Heart right ventricle (tissue), 16 donors: ENCODE results near the gene C5orf47. TPM values are rescaled to one million over a fixed set of nuclear protein-coding genes. Genes with fewer than 3 reads are reported as not detected.

Experiments used
- ATAC-seq, 8 donors: fragments of 200-7000 bp; cut with Tn5 transposase; one replicate each; pipeline ENCODE4 v1.9.1; 2020; ENCODE audit warnings: mild to moderate bottlenecking in 8 of 8, moderate library complexity in 8 of 8, moderate number of reproducible peaks in 1 of 8
- DNase-seq, 2 donors: peaks; one replicate each; pipeline ENCODE4 v3.0.0-alpha.2; 2020
- H3K27ac ChIP-seq, 10 donors: fragments of 200-600 bp; sonication (generic) in 2 of 10; one replicate each; pipeline versions ENCODE4 v1.5.0 to v1.8.0; 2020 to 2022; ENCODE audit warnings: mild to moderate bottlenecking in 3 of 10
- H3K27me3 ChIP-seq, 7 donors: fragments of 200-600 bp; one replicate each; pipeline ENCODE4 v1.8.0; 2021 to 2022; ENCODE audit warnings: mild to moderate bottlenecking in 2 of 7
- H3K36me3 ChIP-seq, 9 donors: fragments of 200-600 bp; sonication (generic) in 1 of 9; one replicate each; pipeline versions ENCODE4 v1.5.0 to v1.8.0; 2020 to 2022; ENCODE audit warnings: mild to moderate bottlenecking in 2 of 9
- H3K4me1 ChIP-seq, 9 donors: fragments of 200-600 bp; sonication (generic) in 1 of 9; one replicate each; pipeline versions ENCODE4 v1.5.0 to v1.8.0; 2020 to 2022; ENCODE audit warnings: mild to moderate bottlenecking in 4 of 9
- H3K4me3 ChIP-seq, 10 donors: fragments of 200-600 bp; sonication (generic) in 2 of 10; one replicate each; pipeline versions ENCODE4 v1.5.0 to v1.8.0; 2020 to 2022; ENCODE audit warnings: mild to moderate bottlenecking in 7 of 10, moderate library complexity in 2 of 10
- H3K9me3 ChIP-seq, 11 donors: fragments of 200-600 bp in 10 of 11; sonication (generic) in 2 of 11; one replicate each; pipeline versions ENCODE4 v1.5.0 to v1.8.0; 2013 to 2022; ENCODE audit warnings: mild to moderate bottlenecking in 2 of 11, control low read depth in 1 of 11, moderate library complexity in 1 of 11
- CTCF ChIP-seq, 9 donors: fragments of 200-600 bp; sonication (generic) in 2 of 9; IDR thresholded peaks; one replicate each; pipeline versions ENCODE4 v1.5.0 to v1.8.0; 2021 to 2022; ENCODE audit warnings: antibody characterized with exemption in 9 of 9, mild to moderate bottlenecking in 5 of 9, moderate library complexity in 1 of 9
- WGBS, 2 donors: extraction: QIAGEN DNeasy Blood & Tissue Kit; methylation state at CpG; one replicate each; pipeline ENCODE4 v1.1.7; 2013; ENCODE audit warnings: inconsistent platforms in 1 of 2; 5-methylcytosine and 5-hydroxymethylcytosine counted together
- intact Hi-C, 10 donors: fragments of 100-400 bp; cut with DNase I; formaldehyde crosslinking; loops; one replicate each; pipeline versions ENCODE4 v1.11.1 to v1.14.2; 2022
- polyA plus RNA-seq, 2 donors: library from polyadenylated mRNA; stranded (reverse); fragments of 200-250 nt; gene quantifications; one replicate each; pipeline ENCODE4 v1.2.3, GENCODE V29; 2013
- total RNA-seq, 10 donors: library from RNA; stranded (reverse); fragmentation: NEBNext Ultra II Directional in 3 of 10; extraction: Animal tissue kit (Norgen Biotek cat#: 25700) in 3 of 10; gene quantifications; one replicate each; pipeline versions ENCODE4 v1.2.1 to v1.2.4, GENCODE V29; 2021 to 2023
- donor health status: Arrhythmogenic right ventricular cardiomyopathy.
- donor health status: ischemic (EF 13 %, LVEDD 7.1; RV severe dilation, severe dysfunction).
- donor health status: healthy with polysubstance abuse.
- donor health status: DM: no; HTN: yes; CAD: no.
- donor health status: DM: no; HTN: no; CAD: no.
- donor health status: ischemic (EF 25% LVEDD 6.9; RV normal size, moderate dysfunction).
- donor health status: ischemic (EF 25% LVEDD 5.7; RV mildly dilated, moderate dysfunction).
- donor health status: healthy.
- donor health status: DM: yes; HTN: yes; CAD: no.
- donor health status: Ischemic cardiomyopathy.
- donor health status: ischemic (EF 35%, LVEDD 5.7; RV mildly dilated, moderate dysfunction).
- donor health status: nonischemic (EF 11% LVEDD 7.7; RV severe dilation, severe dysfunction).
- donor health status: DM: yes; HTN: yes; CAD: no.
- donor health status: PGD.
- donor health status: ischemic (EF 29% LVEDD 5.4; RV normal size, mild dysfunction).
- donor health status: nonischemic (EF 23%, LVEDD 6.1; RV moderate dilation, normal function).

Gene C5orf47
- total and polyA plus RNA-seq, 12 donors, result 0.09 to 0.31 (median 0.21) TPM; not detected in 5

GRCh38 chr5:173989432-173990082 lies 587 bp downstream of the C5orf47 start:
- Histone ChIP-seq H3K36me3 (no peaks in the 10 kb centered on the region), H3K27ac (no peak overlapping the region), H3K4me1 (no peaks in the 10 kb centered on the region), H3K9me3 (peaks cover 0 to 10% (median 0%) of the 10 kb centered on the region in 11 donors), H3K4me3 (no peak overlapping the region), H3K27me3 (peaks cover 0 to 10% (median 0%) of the 10 kb centered on the region in 7 donors)
- peak in 1 of 8 donors; percentile 55 for ATAC-seq
- no peak for DNase-seq
- WGBS, 2 donors, result 96 to 97% methylated on average over 41 of the region's 41 CpGs
- intact Hi-C loops, result loop anchor here in 2 of 10 donors (10.0 kb wide), 2 partner anchors 325 to 695 kb away; no protein-coding TSS in a partner anchor
- TF ChIP-seq CTCF (IDR thresholded peaks at IDR 0.05), result no peak

DNA sequence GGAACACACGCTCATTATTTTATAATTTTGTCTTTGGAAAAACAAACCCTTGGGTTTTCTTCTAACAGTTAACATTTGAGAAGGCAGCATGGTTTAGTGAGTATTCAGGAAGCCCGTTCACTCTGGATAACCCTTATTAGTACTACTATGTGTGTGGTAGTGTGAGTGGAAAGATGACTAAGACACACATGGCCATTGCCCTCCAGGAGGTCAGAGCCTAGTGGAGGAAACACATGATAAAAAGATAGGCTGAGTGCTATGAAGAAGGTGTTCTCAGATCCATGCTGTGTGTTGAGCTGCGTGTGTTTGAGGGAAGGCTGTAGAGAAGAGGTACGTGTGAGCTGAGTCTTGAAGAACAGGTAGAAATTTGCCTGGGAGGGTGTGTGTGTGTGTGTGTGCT lies 8.4 kb downstream of the C5orf47 start:
- Histone ChIP-seq H3K36me3 (no peaks in the 10 kb centered on the region), H3K9me3 (no peaks in the 10 kb centered on the region), H3K4me3 (no peak overlapping the region), H3K27me3 (peaks cover 0 to 39% (median 4%) of the 10 kb centered on the region in 7 donors), H3K4me1 (no peaks in the 10 kb centered on the region), H3K27ac (no peak overlapping the region)
- DNase-seq (no peak), ATAC-seq (no peak)
- WGBS, 2 donors, result 78 to 80% methylated on average over 4 of the region's 4 CpGs
- intact Hi-C loops, result no loop called here
- no peak for TF ChIP-seq CTCF (IDR thresholded peaks at IDR 0.05)

- DNase-seq (no peak), ATAC-seq (no peak)
- no peaks in the 10 kb centered on the region for H3K4me1 ChIP-seq
- H3K27me3 ChIP-seq, result peaks cover 0 to 33% (median under 1%) of the 10 kb centered on the region in 7 donors
- no peaks in the 10 kb centered on the region for H3K36me3 ChIP-seq
- no peaks in the 10 kb centered on the region for H3K9me3 ChIP-seq
- TF ChIP-seq CTCF (IDR thresholded peaks at IDR 0.05), result no peak
- intact Hi-C loops, result no loop called here
- 67 to 74% methylated on average over 4 of the region's 4 CpGs for WGBS, 2 donors
- no peak overlapping the region for H3K4me3 ChIP-seq
- H3K27ac ChIP-seq, result no peak overlapping the region
Observed at GRCh38 chr5:173998531-173998930, 9.6 kb downstream of the C5orf47 start.

GRCh38 chr5:174000076-174000475 lies 11.1 kb downstream of the C5orf47 start:
- 86 to 89% methylated on average over 4 of the region's 4 CpGs for WGBS, 2 donors
- H3K27ac ChIP-seq, result no peak overlapping the region
- H3K4me3 ChIP-seq, result no peak overlapping the region
- H3K27me3 ChIP-seq, result peaks cover 0 to 30% (median 0%) of the 10 kb centered on the region in 7 donors
- no peak for DNase-seq
- no peaks in the 10 kb centered on the region for H3K9me3 ChIP-seq
- H3K4me1 ChIP-seq, result no peaks in the 10 kb centered on the region
- ATAC-seq, result no peak
- TF ChIP-seq CTCF (IDR thresholded peaks at IDR 0.05), result no peak
- no peaks in the 10 kb centered on the region for H3K36me3 ChIP-seq
- intact Hi-C loops, result no loop called here
